H4 (cell line): Measurements from ENCODE around the gene MATN1. TPM values are rescaled to one million over a fixed set of nuclear protein-coding genes. Genes with fewer than 3 reads are reported as not detected.

ENCODE experiments used
- DNase-seq: peaks from one replicate; pipeline ENCODE4 v3.0.0-alpha.2; 2015; ENCODE audit warnings: low spot score
- total RNA-seq: library from RNA; depleted of rRNA; stranded (reverse); fragments of >200 nt; shearing (Covaris generic); gene quantifications from 2 replicates; pipeline ENCODE4 v1.2.3, GENCODE V29; 2014

MATN1 gene
- total RNA-seq, 1 experiment from 2014 or later: 0.06 TPM

- no peak for DNase-seq
Observed at GRCh38 chr1:30758121-30758688, 34.8 kb upstream of the MATN1 start.

DNA sequence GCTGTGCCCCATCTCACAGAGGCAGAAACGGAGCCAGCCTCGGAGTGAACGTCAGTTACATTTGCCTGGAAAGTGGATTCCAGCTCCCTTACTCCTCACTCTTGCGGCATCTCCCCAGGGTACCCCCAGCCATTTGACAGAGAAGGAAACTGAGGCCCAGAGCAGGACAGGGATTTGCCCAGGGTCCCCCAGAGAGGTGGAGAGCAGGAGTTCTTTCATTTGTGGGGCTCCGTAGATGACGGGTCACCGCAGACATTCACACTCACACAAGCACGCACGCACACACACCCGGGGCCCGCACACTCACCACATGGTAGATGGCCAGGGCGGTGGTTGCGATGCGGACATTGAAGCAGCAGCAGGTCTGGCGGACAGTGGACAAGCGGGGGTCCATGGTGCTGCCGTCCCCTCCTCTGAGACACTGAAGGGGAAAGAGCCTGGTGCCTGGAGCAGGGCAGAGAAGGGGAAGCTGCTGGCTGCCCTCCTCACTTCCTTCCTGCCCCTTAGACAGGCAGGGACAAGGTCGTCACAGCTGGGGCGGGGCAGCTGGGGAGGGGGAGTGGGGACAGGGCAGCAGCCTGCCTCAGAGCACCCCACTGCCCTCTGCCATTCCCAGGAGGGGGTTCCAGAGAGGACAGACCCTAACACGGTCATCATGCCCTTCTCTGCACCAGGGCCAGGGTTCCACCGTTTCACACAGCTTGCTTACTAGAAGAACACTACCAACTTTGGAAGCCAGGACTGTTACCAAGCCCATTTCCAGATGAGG, 34.2 kb upstream of the MATN1 start, which contains the start of gene LAPTM5:
TSS of gene LAPTM5 (minus strand) at position 423 of the 769 bp plus-strand sequence. CDS start at position 394, 29 bp downstream.
- DNase-seq: no peak

GRCh38 chr1:30756545-30757351, 33.4 kb upstream of the MATN1 start:
- peak; percentile 90 for DNase-seq

DNA sequence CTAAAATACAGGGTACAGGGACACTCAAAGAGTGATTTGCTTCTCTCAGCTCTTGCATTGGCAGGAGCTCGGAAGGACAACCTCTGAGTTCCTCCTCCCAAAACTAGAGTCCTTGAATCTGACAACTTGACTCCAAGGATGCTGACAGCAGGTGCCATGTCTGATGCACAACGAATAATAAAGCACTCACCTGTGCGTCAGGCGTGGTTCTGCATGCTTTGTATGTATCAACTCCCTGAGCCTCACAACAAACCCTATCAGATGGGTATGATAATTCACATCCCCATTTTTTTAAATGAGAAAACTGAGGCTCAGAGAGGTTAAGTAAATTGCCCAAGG, 32.8 kb upstream of the MATN1 start:
- DNase-seq: no peak

DNA sequence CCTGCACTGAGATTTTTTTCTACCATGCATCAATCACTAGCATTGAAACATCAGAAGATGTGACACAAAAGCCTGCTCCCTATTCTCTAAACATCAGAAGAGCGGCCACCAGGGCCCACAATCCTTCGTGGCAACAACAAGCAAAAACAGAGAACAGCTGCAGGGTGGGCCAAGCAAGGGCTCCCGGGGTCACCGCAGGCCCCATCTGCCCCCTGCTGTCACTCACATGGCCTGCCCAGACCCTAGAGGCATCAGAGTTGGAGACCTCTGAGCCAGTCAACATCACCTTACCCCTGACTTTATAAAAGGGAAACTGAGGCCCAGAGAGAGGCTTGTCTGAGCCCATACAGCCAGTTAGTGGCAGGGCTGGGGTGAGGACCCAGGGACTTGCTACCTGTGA, 32.4 kb upstream of the MATN1 start:
- DNase-seq: no peak

- DNase-seq: no peak
Observed at GRCh38 chr1:30755334-30755733, 31.9 kb upstream of the MATN1 start.

DNA sequence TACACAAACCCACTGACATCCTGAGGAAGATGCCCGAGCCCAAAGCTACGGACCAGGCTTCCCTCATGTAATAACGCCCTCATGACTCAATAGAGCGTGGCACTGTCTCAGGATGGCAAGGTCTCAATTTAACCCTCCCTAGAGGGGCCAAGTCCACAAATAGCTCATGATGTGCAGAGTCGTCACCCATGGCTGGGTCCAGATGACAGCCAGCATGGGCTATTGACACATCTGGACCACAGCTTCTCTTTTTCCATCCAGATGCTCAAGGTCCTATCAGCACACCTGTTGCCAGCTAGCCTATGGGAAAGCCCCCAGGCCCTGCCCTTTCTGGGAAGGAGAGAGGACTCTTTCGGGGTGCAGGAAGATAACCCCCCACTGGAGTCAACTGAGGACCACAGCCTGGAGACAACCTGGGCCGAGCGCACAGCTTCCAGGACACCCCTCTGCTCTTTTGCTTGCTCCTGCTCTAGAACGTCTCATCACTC, 31.3 kb upstream of the MATN1 start:
- no peak for DNase-seq

DNA sequence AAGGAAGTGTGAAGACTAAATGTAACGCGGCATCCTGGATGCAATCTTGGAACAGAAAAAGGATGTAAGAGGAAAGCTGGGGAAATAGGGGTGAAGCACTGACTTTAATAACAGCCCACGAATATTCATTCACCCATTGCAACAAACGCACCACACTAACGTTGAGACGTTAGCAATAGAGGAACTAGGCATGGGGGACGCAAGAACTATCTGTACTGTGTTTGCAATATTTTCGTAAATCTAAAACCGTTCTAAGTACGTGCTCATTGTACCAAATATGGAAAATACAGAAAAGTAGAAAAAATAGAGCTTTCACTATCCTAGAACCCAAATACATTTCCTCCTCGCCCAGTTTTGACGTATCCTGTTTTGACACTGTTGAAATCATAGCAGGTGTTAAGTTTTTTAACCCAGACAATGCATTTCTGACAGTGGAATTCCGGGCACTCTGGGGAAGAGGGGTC, 30.3 kb upstream of the MATN1 start:
- no peak for DNase-seq

GRCh38 chr1:30753118-30753517, 29.7 kb upstream of the MATN1 start:
- no peak for DNase-seq

- DNase-seq: no peak
Observed at GRCh38 chr1:30752651-30752908, 29.2 kb upstream of the MATN1 start.

- DNase-seq: no peak
Observed at GRCh38 chr1:30751830-30752650, 28.7 kb upstream of the MATN1 start.

DNA sequence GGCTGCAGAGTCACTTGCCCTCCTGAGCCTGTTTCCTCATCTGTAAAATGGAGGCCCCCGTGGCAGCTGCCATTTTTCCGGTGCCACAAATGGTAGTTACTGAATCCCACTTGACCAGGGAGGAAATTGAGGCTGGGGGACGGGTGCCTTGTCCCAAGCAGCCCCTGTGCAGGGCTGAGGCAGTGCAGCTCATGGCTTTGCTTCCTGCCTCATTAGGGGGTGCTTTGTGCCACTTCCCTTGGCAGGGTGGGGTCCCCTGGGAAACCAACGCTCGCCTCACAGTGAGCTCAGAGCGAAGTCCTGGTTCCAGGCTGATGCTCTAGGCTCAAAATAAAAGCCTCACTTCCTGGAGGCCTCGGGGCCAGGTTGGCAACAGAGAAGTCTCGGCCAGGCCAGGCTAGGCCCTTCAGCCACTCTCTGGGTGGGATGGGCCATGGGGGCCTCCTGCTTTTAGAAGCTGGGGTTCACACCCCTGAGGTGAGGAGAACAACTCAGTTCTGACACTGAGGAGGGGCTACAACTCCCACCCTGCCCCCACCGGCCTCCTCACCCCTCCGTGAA, 27.4 kb upstream of the MATN1 start:
- DNase-seq: no peak

- DNase-seq: no peak
Observed at GRCh38 chr1:30749691-30750583, 26.6 kb upstream of the MATN1 start.

DNA sequence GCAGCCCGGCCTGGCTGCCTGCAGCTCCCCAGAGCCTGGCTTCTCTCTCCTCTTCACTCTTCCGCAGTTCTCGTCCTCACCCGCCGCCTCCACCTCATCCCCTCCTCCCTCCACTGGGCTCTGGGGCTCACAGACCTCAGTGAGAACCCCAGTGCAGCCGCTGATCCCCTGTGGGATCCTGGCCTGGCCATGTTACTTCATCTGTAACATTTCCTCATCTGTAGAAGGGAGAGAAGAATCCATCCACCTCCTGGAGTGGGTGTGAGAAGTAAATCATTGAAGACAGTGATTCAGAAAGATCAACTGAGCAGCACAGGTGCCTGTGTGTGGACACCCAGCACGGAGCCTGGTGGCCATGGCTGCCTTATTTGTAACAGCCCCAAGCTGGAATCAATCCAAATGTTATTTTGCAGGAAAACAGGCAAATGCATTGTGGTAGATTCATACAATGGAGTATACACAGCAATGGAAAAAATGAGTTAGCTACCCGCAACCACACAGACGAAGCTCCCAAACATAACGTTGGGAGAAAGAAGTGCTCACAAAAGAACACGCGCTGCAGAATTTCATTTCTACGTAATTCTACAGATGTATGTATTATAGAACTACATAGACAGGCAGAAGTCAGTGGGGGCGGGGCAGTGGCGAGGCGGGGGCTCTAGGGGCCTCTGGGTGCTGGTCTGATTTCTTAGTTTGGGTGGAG, 25.5 kb upstream of the MATN1 start:
- DNase-seq: no peak

- no peak for DNase-seq
Observed at GRCh38 chr1:30748098-30748698, 24.8 kb upstream of the MATN1 start.

DNA sequence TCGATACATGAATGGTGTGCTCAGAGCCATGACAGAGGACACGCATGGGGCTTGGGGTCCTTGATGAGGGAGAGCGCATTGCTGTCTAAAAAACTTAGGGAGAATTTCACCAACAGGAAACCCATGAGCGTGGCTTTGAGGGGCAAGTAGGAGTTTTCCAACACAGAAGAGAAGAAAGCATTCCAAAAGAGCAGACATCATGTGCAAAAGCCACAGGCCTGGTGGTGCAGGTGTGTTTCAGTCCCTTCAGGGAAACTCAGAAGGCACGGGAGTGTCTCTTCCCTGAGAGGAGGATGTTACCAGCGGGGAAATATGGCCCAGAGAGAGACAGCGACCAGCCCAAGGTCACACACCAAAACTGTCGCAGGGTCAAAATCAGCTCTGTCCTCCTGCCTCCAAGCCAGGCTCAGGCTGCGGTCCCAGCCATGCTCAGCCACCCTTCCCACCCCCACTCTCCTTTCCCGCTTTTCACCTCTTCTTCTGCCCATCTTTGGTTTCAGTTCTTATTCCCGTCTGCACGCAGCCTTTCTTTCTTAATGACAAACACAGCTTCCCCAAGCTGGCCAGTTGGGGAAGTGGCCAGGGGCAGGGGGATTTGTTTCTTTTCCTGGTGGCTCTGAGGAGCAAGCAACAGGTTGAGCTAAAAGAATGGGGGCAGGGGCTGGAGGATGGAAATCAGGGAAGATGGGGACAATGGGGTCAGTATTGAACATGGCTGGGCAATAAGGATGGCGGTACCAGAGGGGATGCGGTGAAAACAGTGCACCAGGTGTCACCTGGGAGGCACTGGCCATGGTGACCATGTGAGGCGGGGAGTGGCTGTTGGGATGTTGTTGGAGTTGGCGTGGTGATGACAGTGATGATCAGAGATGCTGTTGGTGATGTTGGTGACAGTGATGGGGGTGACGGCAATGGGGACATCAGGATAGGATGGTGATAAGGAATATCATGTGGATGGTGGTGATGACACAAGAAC, 23.9 kb upstream of the MATN1 start:
- DNase-seq: no peak

DNA sequence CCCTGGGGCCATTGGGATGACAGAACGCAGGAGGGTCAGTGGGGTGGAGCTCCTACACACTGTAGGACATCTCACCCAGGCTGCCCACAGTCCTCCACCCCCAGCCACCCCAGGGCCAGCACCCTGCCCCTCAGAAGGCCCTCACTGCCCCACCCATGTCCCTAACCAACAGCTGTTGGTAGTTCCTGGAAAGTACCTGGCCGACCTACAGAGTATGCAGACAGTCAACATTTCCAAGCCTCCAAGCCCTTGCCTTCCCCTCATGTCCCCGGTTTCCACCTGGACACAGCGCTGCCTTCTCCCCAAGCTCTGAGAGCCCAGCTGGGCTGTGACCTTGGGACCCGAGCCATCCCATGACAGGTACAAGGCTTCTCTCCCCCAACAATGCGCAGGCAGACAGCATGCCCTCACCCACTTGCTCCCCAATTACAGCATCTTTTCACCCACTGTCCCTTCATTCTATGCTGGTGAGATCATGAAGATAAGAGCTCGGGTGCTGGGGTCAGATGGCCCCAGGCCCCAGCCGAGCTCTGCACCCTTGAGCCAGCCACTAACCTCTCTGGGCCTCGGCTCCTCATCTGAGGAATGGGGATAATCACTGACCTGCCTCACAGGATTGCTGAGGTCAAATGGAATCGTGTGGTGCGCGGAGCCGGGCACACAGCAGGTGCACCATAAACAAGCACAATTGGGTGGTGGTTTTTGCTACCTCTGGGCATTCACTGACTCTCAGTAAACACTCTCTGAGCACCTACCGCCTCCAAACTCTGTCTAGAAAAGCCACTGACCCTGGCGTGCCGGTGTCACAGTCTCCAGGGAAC, 23.0 kb upstream of the MATN1 start:
- no peak for DNase-seq
